Measurements from ENCODE around the gene CHST7. TPM values are rescaled to one million over a fixed set of nuclear protein-coding genes. Genes with fewer than 3 reads are reported as not detected.
A peak's percentile ranks its signal among the peaks of the same experiment; 100 is the strongest.

CHST7 gene
- total RNA-seq, 1 experiment from 2014 or later = 6.1 TPM

GRCh38 chrX:46597208-46597607 is 23.6 kb downstream of the CHST7 start:
- in situ Hi-C loops (cut with HindIII; ENCODE audit: low pct_unique_long_range_greater_than_20kb, low sequenced_read_pairs) (no loop called here), intact Hi-C loops (cut with micrococcal nuclease; ENCODE audit: unreplicated experiment) (no loop called here)
- H3K27ac ChIP-seq (ENCODE audit: low read length) = no peak overlapping the region
- no peak for DNase-seq (ENCODE audit: low read depth, low spot score)
- H3K36me3 ChIP-seq (ENCODE audit: control insufficient read depth, insufficient read depth, low read length) = no peaks in the 10 kb centered on the region; the same call in 1 of the 2 replicates
- no peaks in the 10 kb centered on the region for H3K9me3 ChIP-seq (ENCODE audit: control insufficient read depth, insufficient read depth, low read depth, low read length)
- ChIA-PET POLR2A (interaction anchor here (0.9 kb wide), 1 partner anchor 52 kb away, joined by 5 read pairs; no protein-coding TSS in a partner anchor), CTCF (no interaction called here)
- H3K4me1 ChIP-seq (ENCODE audit: control insufficient read depth, insufficient read depth, low read length) = no peaks in the 10 kb centered on the region
- H3K4me3 ChIP-seq (ENCODE audit: low read depth in 2 of 2, low read length in 2 of 2) = no peak overlapping the region
- 0 out of 2 replicates have a peak, but pooled peaks have one; percentile 30 for ATAC-seq
- TF ChIP-seq REST (IDR thresholded peaks at IDR 0.05; ENCODE audit: insufficient read depth in 1 of 2, low read depth in 2 of 2, low read length in 1 of 2) = no peak
- no peak for TF ChIP-seq POLR2AphosphoS5 (IDR thresholded peaks at IDR 0.05; ENCODE audit: low read depth, low read length)
- no peak for TF ChIP-seq SIN3A (IDR thresholded peaks at IDR 0.05; ENCODE audit: borderline replicate concordance, insufficient read depth, low read depth, low read length)
- TF ChIP-seq TCF7L2 (IDR thresholded peaks at IDR 0.05; ENCODE audit: low read depth, low read length) = no peak
- no peak for TF ChIP-seq CTCF (IDR thresholded peaks at IDR 0.05)
- BruUV-seq (replicated peaks) = no TSS peak
- H3K27me3 ChIP-seq (ENCODE audit: control insufficient read depth, insufficient read depth, low read length) = no peaks in the 10 kb centered on the region

- in situ Hi-C loops (cut with HindIII; ENCODE audit: low pct_unique_long_range_greater_than_20kb, low sequenced_read_pairs) (no loop called here), intact Hi-C loops (cut with micrococcal nuclease; ENCODE audit: unreplicated experiment) (no loop called here)
- H3K9me3 ChIP-seq (ENCODE audit: control insufficient read depth, insufficient read depth, low read depth, low read length) = no peaks in the 10 kb centered on the region
- no peak overlapping the region for H3K27ac ChIP-seq (ENCODE audit: low read length)
- H3K4me3 ChIP-seq (ENCODE audit: low read depth in 2 of 2, low read length in 2 of 2) = no peak overlapping the region
- H3K36me3 ChIP-seq (ENCODE audit: control insufficient read depth, insufficient read depth, low read length) = no peaks in the 10 kb centered on the region; the same call in 1 of the 2 replicates
- no peak for TF ChIP-seq CTCF (IDR thresholded peaks at IDR 0.05)
- no peak for TF ChIP-seq TCF7L2 (IDR thresholded peaks at IDR 0.05; ENCODE audit: low read depth, low read length)
- no peak for TF ChIP-seq POLR2AphosphoS5 (IDR thresholded peaks at IDR 0.05; ENCODE audit: low read depth, low read length)
- no peak for TF ChIP-seq SIN3A (IDR thresholded peaks at IDR 0.05; ENCODE audit: borderline replicate concordance, insufficient read depth, low read depth, low read length)
- no peak for TF ChIP-seq REST (IDR thresholded peaks at IDR 0.05; ENCODE audit: insufficient read depth in 1 of 2, low read depth in 2 of 2, low read length in 1 of 2)
- ChIA-PET CTCF (no interaction called here), POLR2A (interaction anchor here (0.9 kb wide), 1 partner anchor 51 kb away, joined by 5 read pairs; no protein-coding TSS in a partner anchor)
- H3K4me1 ChIP-seq (ENCODE audit: control insufficient read depth, insufficient read depth, low read length) = no peaks in the 10 kb centered on the region
- DNase-seq (ENCODE audit: low read depth, low spot score) (no peak), ATAC-seq (no peak)
- no peaks in the 10 kb centered on the region for H3K27me3 ChIP-seq (ENCODE audit: control insufficient read depth, insufficient read depth, low read length)
- BruUV-seq (replicated peaks) = no TSS peak
These were observed 24.2 kb downstream of the CHST7 start for GRCh38 chrX:46597771-46598170.
